ENCODE data around the gene TRAPPC3L. TPM values are rescaled to one million over a fixed set of nuclear protein-coding genes. Genes with fewer than 3 reads are reported as not detected.
A peak's percentile ranks its signal among the peaks of the same experiment; 100 is the strongest.

TRAPPC3L gene
- total RNA-seq, 1 experiment from 2014 or later, result not detected

- no peak overlapping the region for H3K4me3 ChIP-seq (replicated peaks in 1 of 2; ENCODE audit: low read depth in 1 of 2, low read length in 2 of 2)
- CTCF ChIA-PET, result no interaction called here
- RAD21 ChIA-PET (ENCODE audit: low non-redundant PET in 1 of 2, low total read pairs in 2 of 2, uncharacterized antibody in 2 of 2, unreplicated experiment in 2 of 2), result no interaction called here
- TF ChIP-seq RAD21 (IDR thresholded peaks at IDR 0.05; ENCODE audit: low read depth) (no peak), REST (IDR thresholded peaks at IDR 0.05; ENCODE audit: low read depth) (no peak), SRF (IDR thresholded peaks at IDR 0.05; ENCODE audit: low read depth) (no peak)
- H3K9me3 ChIP-seq (ENCODE audit: control insufficient read depth in 1 of 2, insufficient read depth in 1 of 2, low read depth in 1 of 2, low read length in 2 of 2), result no peaks in the 10 kb centered on the region
- H3K4me2 ChIP-seq (ENCODE audit: low read length), result peak overlapping the region; percentile 6; the same call in 1 of the 2 replicates
- H4K20me1 ChIP-seq (ENCODE audit: insufficient read depth), result no peaks in the 10 kb centered on the region
- intact Hi-C loops (cut with micrococcal nuclease), result no loop called here
- peaks cover 3 to 29% of the 10 kb centered on the region in 2 experiments; a peak in 3 of 4 replicates for H3K4me1 ChIP-seq (ENCODE audit: control insufficient read depth in 1 of 2, insufficient read depth in 2 of 2, low read length in 2 of 2)
- no peak overlapping the region for H3K9ac ChIP-seq (ENCODE audit: low read length)
- no peak overlapping the region for H3K27ac ChIP-seq (ENCODE audit: low read depth, low read length)
- DNase-seq (ENCODE audit: low read depth, low spot score), result no peak
- BruUV-seq (replicated peaks), result no TSS peak
- ATAC-seq, result no peak
- H3K9me2 ChIP-seq (ENCODE audit: insufficient read depth), result no peaks in the 10 kb centered on the region
- peak overlapping the region; percentile 63 for H2AFZ ChIP-seq (ENCODE audit: low read depth, low read length, poor library complexity, severe bottlenecking)
- no peaks in the 10 kb centered on the region for H3K27me3 ChIP-seq (ENCODE audit: insufficient read depth, low read length)
- H3K36me3 ChIP-seq (ENCODE audit: control insufficient read depth in 1 of 2, insufficient read depth in 2 of 2, low read length in 2 of 2), result no peaks in the 10 kb centered on the region
- POLR2A ChIA-PET, result no interaction called here
- H3K79me2 ChIP-seq (ENCODE audit: insufficient read depth, low read length), result no peaks in the 10 kb centered on the region
These were observed 10.6 kb upstream of the TRAPPC3L start for GRCh38 chr6:116556065-116556464.

GRCh38 chr6:116553451-116553850, 8.0 kb upstream of the TRAPPC3L start, which contains the start of gene CALHM4:
CALHM4 (plus strand) TSS chr6:116553751; CDS start chr6:116553794, 43 bp downstream.
- H3K36me3 ChIP-seq (ENCODE audit: control insufficient read depth in 1 of 2, insufficient read depth in 2 of 2, low read length in 2 of 2), result no peaks in the 10 kb centered on the region
- H3K79me2 ChIP-seq (ENCODE audit: insufficient read depth, low read length), result no peaks in the 10 kb centered on the region
- H2AFZ ChIP-seq (ENCODE audit: low read depth, low read length, poor library complexity, severe bottlenecking), result no peak within 1 kb of the TSS
- no peaks in the 10 kb centered on the region for H3K9me2 ChIP-seq (ENCODE audit: insufficient read depth)
- H3K9ac ChIP-seq (ENCODE audit: low read length), result no peak within 1 kb of the TSS
- H3K27me3 ChIP-seq (ENCODE audit: insufficient read depth, low read length), result no peaks in the 10 kb centered on the region
- ATAC-seq (no peak), DNase-seq (ENCODE audit: low read depth, low spot score) (no peak)
- ChIA-PET CTCF (interaction anchor here (0.8 to 1.9 kb wide), 2 partner anchors 18 to 285 kb away, joined by 3 to 8 read pairs; no protein-coding TSS in a partner anchor), POLR2A (no interaction called here), RAD21 (ENCODE audit: low non-redundant PET in 1 of 2, low total read pairs in 2 of 2, uncharacterized antibody in 2 of 2, unreplicated experiment in 2 of 2) (no interaction called here)
- TF ChIP-seq CEBPB (IDR thresholded peaks at IDR 0.05; ENCODE audit: low read depth) (no peak), ZFX (IDR thresholded peaks at IDR 0.05) (no peak), ATF3 (IDR thresholded peaks at IDR 0.05) (no peak), CBX3 (IDR thresholded peaks at IDR 0.05; ENCODE audit: low read depth) (no peak), RAD21 (IDR thresholded peaks at IDR 0.05; ENCODE audit: low read depth) (no peak)
- intact Hi-C loops (cut with micrococcal nuclease), result no loop called here
- no peak within 1 kb of the TSS for H3K27ac ChIP-seq (ENCODE audit: low read depth, low read length)
- no peak within 1 kb of the TSS for H3K4me2 ChIP-seq (ENCODE audit: low read length)
- H3K9me3 ChIP-seq (ENCODE audit: control insufficient read depth in 1 of 2, insufficient read depth in 1 of 2, low read depth in 1 of 2, low read length in 2 of 2), result no peaks in the 10 kb centered on the region
- H4K20me1 ChIP-seq (ENCODE audit: insufficient read depth), result no peaks in the 10 kb centered on the region
- H3K4me3 ChIP-seq (replicated peaks in 1 of 2; ENCODE audit: low read depth in 1 of 2, low read length in 2 of 2), result no peak within 1 kb of the TSS
- no TSS peak for BruUV-seq (replicated peaks)
- H3K4me1 ChIP-seq (ENCODE audit: control insufficient read depth in 1 of 2, insufficient read depth in 2 of 2, low read length in 2 of 2), result peaks cover 3 to 25% of the 10 kb centered on the region in 2 experiments; a peak in 3 of 4 replicates

Measured in HCT116 (cell line).